ENCODE measurements around the gene CRYGN. TPM values are rescaled to one million over a fixed set of nuclear protein-coding genes. Genes with fewer than 3 reads are reported as not detected.

CRYGN gene
- total and polyA plus RNA-seq, 2 of the 13 experiments (the other 11 are each of a cell fraction or from before 2014, with no cell fraction given) = 0.11 TPM; not detected in 1

GRCh38 chr7:151472644-151473380 lies 32.9 kb upstream of the CRYGN start:
- 91% methylated on average over 17 of the region's 17 CpGs for WGBS (ENCODE audit: low lambda C conversion rate)
- no TSS peak for BruUV-seq (replicated peaks)
- no peak overlapping the region for H3K4me2 ChIP-seq (ENCODE audit: low read depth, low read length)
- H4K20me1 ChIP-seq (ENCODE audit: insufficient read depth, low read length) = peaks cover under 1% of the 10 kb centered on the region; the same call in 1 of the 2 replicates
- H2AFZ ChIP-seq (ENCODE audit: low read length) = no peak overlapping the region
- peaks cover 3% of the 10 kb centered on the region for H3K79me2 ChIP-seq (ENCODE audit: insufficient read depth, low read length)
- POLR2A ChIA-PET = no interaction called here
- intact Hi-C loops (cut with micrococcal nuclease; ENCODE audit: unreplicated experiment) = no loop called here
- FAIRE-seq = no peak
- peak; percentile 71 for TF ChIP-seq RBM22 (optimal IDR thresholded peaks at IDR 0.05; ENCODE audit: low read length)
- TF ChIP-seq HMGA1 (CRISPR knock-in tag; conservative IDR thresholded peaks at IDR 0.05) = no peak
- ATAC-seq = no peak
- H3K4me3 ChIP-seq (replicated peaks in 1 of 3; ENCODE audit: insufficient read depth in 1 of 3, low read depth in 2 of 3, low read length in 3 of 3) = no peak overlapping the region
- H3K27ac ChIP-seq (ENCODE audit: extremely low read length, insufficient read depth, low read length) = no peak overlapping the region
- H3K9me3 ChIP-seq (ENCODE audit: low read length) = no peaks in the 10 kb centered on the region
- no peaks in the 10 kb centered on the region for H3K4me1 ChIP-seq (ENCODE audit: insufficient read depth, low read length)
- no peak overlapping the region for H3K9ac ChIP-seq (ENCODE audit: insufficient read depth, low read depth, low read length)
- no peak for DNase-seq (ENCODE audit: low spot score)
- CTCF ChIA-PET (ENCODE audit: low intra/inter-chr PET ratio, low total read pairs) = no interaction called here
- in situ Hi-C loops (cut with HindIII; ENCODE audit: extremely low pct_ligation_motif_present, low pct_unique_long_range_greater_than_20kb) = no loop called here
- no peaks in the 10 kb centered on the region for H3K27me3 ChIP-seq (ENCODE audit: control insufficient read depth in 1 of 2, insufficient read depth in 2 of 2, low read length in 2 of 2)
- peaks cover 17 to 66% of the 10 kb centered on the region in 2 experiments for H3K36me3 ChIP-seq (replicated peaks in 1 of 2; ENCODE audit: control insufficient read depth in 1 of 2, insufficient read depth in 2 of 2, low read length in 2 of 2)

GRCh38 chr7:151470711-151471110 lies 30.8 kb upstream of the CRYGN start:
- Histone ChIP-seq H3K4me3 (replicated peaks in 1 of 3; ENCODE audit: insufficient read depth in 1 of 3, low read depth in 2 of 3, low read length in 3 of 3) (no peak overlapping the region), H3K27me3 (ENCODE audit: control insufficient read depth in 1 of 2, insufficient read depth in 2 of 2, low read length in 2 of 2) (no peaks in the 10 kb centered on the region), H3K9me3 (ENCODE audit: low read length) (no peaks in the 10 kb centered on the region), H3K9ac (ENCODE audit: insufficient read depth, low read depth, low read length) (no peak overlapping the region), H3K79me2 (ENCODE audit: insufficient read depth, low read length) (peaks cover 2% of the 10 kb centered on the region), H3K27ac (ENCODE audit: extremely low read length, insufficient read depth, low read length) (no peak overlapping the region), H4K20me1 (ENCODE audit: insufficient read depth, low read length) (peaks cover 3% of the 10 kb centered on the region; the same call in 1 of the 2 replicates), H2AFZ (ENCODE audit: low read length) (no peak overlapping the region), H3K4me2 (ENCODE audit: low read depth, low read length) (no peak overlapping the region), H3K4me1 (ENCODE audit: insufficient read depth, low read length) (no peaks in the 10 kb centered on the region), H3K36me3 (replicated peaks in 1 of 2; ENCODE audit: control insufficient read depth in 1 of 2, insufficient read depth in 2 of 2, low read length in 2 of 2) (peaks cover 20 to 62% of the 10 kb centered on the region in 2 experiments)
- DNase-seq (ENCODE audit: low spot score) = no peak
- intact Hi-C loops (cut with micrococcal nuclease; ENCODE audit: unreplicated experiment) (no loop called here), in situ Hi-C loops (cut with HindIII; ENCODE audit: extremely low pct_ligation_motif_present, low pct_unique_long_range_greater_than_20kb) (no loop called here)
- TF ChIP-seq CEBPB (IDR thresholded peaks at IDR 0.05; ENCODE audit: borderline replicate concordance, low read depth, low read length) (0 out of 2 replicates have a peak, but pooled peaks have one; percentile 0), IKZF5 (CRISPR knock-in tag; IDR thresholded peaks at IDR 0.05) (no peak)
- ChIA-PET CTCF (ENCODE audit: low intra/inter-chr PET ratio, low total read pairs) (no interaction called here), POLR2A (no interaction called here)
- WGBS (ENCODE audit: low lambda C conversion rate) = 100% methylated on average over 2 of the region's 2 CpGs
- ATAC-seq = no peak
- BruUV-seq (replicated peaks) = no TSS peak
- no peak for FAIRE-seq
